Right ventricle myocardium inferior (tissue), 1 donor: Measurements from ENCODE around the gene RNF133. TPM values are rescaled to one million over a fixed set of nuclear protein-coding genes. Genes with fewer than 3 reads are reported as not detected.
A peak's percentile ranks its signal among the peaks of the same experiment; 100 is the strongest.

ENCODE experiments used
- ATAC-seq: fragments of 200-7000 bp; cut with Tn5 transposase; one replicate; pipeline ENCODE4 v1.9.1; 2020; ENCODE audit warnings: mild to moderate bottlenecking, moderate library complexity
- DNase-seq: peaks from one replicate; pipeline ENCODE4 v3.0.0; 2021; ENCODE audit errors: missing footprints
- intact Hi-C: fragments of 100-400 bp; cut with DNase I; formaldehyde crosslinking; loops from one replicate; pipeline ENCODE4 v1.11.0; 2022
- long read RNA-seq: library from polyadenylated mRNA; unstranded; transcript quantifications from one replicate; pipeline ENCODE4 v2.0.0, GENCODE V29; 2021
- total RNA-seq: library from RNA; stranded (reverse); fragmentation: NEBNext Ultra II Directional; extraction: Animal tissue kit (Norgen Biotek cat#: 25700); gene quantifications from one replicate; pipeline ENCODE4 v1.2.1, GENCODE V29; 2021
- donor health status: DM: no; HTN: yes; CAD: no; lungs with severe emphysema.

RNF133 gene
- total RNA-seq: 0.38 TPM
- long read RNA-seq: 0 reads

- DNase-seq: no peak
- ATAC-seq: no peak
- intact Hi-C loops: no loop called here
Observed at GRCh38 chr7:122699017-122699416, at the start of gene RNF133. Gene RNF133 (minus strand): TSS chr7:122699117. CDS start chr7:122698918, 199 bp downstream.

- no peak for DNase-seq
- intact Hi-C loops: no loop called here
- no peak for ATAC-seq
Observed at GRCh38 chr7:122748195-122748594, 49.3 kb upstream of the RNF133 start.

- no peak for DNase-seq
- intact Hi-C loops: no loop called here
- ATAC-seq: no peak
Observed at GRCh38 chr7:122746948-122747347, 48.0 kb upstream of the RNF133 start.

GRCh38 chr7:122743211-122743610 lies 44.3 kb upstream of the RNF133 start:
- ATAC-seq: no peak

GRCh38 chr7:122738947-122739346 lies 40.0 kb upstream of the RNF133 start:
- no peak for DNase-seq
- ATAC-seq: no peak

More at GRCh38 chr7:122743211-122743610, 44.3 kb upstream of the RNF133 start:
- intact Hi-C loops: no loop called here
- no peak for DNase-seq

GRCh38 chr7:122736183-122736582 lies 37.3 kb upstream of the RNF133 start:
- ATAC-seq (no peak), DNase-seq (no peak)
- intact Hi-C loops: no loop called here

More at GRCh38 chr7:122738947-122739346, 40.0 kb upstream of the RNF133 start:
- intact Hi-C loops: no loop called here

GRCh38 chr7:122727759-122728158 lies 28.8 kb upstream of the RNF133 start:
- DNase-seq: no peak
- no peak for ATAC-seq
- intact Hi-C loops: no loop called here

- ATAC-seq (no peak), DNase-seq (no peak)
- intact Hi-C loops: no loop called here
Observed at GRCh38 chr7:122727354-122727753, 28.4 kb upstream of the RNF133 start.

- intact Hi-C loops: no loop called here
- peak; percentile 50 for ATAC-seq
- no peak for DNase-seq
Observed at GRCh38 chr7:122726881-122727280, 28.0 kb upstream of the RNF133 start.

GRCh38 chr7:122724366-122724765 lies 25.4 kb upstream of the RNF133 start:
- intact Hi-C loops: no loop called here
- ATAC-seq (no peak), DNase-seq (no peak)

- intact Hi-C loops: no loop called here
- DNase-seq (no peak), ATAC-seq (no peak)
Observed at GRCh38 chr7:122719010-122719578, 20.2 kb upstream of the RNF133 start.

GRCh38 chr7:122717356-122718089 lies 18.6 kb upstream of the RNF133 start:
- intact Hi-C loops: no loop called here
- DNase-seq (no peak), ATAC-seq (no peak)

- no peak for DNase-seq
- intact Hi-C loops: no loop called here
- no peak for ATAC-seq
Observed at GRCh38 chr7:122715183-122715582, 16.3 kb upstream of the RNF133 start.

- intact Hi-C loops: no loop called here
- DNase-seq (no peak), ATAC-seq (no peak)
Observed at GRCh38 chr7:122710916-122711315, 12.0 kb upstream of the RNF133 start.

GRCh38 chr7:122709930-122710646 lies 11.2 kb upstream of the RNF133 start:
- no peak for DNase-seq
- ATAC-seq: no peak
- intact Hi-C loops: no loop called here

- ATAC-seq: no peak
- DNase-seq: no peak
- intact Hi-C loops: no loop called here
Observed at GRCh38 chr7:122706836-122707235, 7.9 kb upstream of the RNF133 start.

GRCh38 chr7:122702872-122703510 lies 4.1 kb upstream of the RNF133 start, which contains the start of gene RNF148:
Gene RNF148 (minus strand): TSS chr7:122702922. CDS start chr7:122702750, 172 bp downstream.
- ATAC-seq: no peak
- DNase-seq: no peak
- intact Hi-C loops: no loop called here

- ATAC-seq (no peak), DNase-seq (no peak)
- intact Hi-C loops: no loop called here
Observed at GRCh38 chr7:122695816-122696215, 3.1 kb downstream of the RNF133 start.

GRCh38 chr7:122694697-122695096 lies 4.2 kb downstream of the RNF133 start:
- intact Hi-C loops: no loop called here
- ATAC-seq (no peak), DNase-seq (no peak)
